ENCODE data around the gene CADPS2. TPM values are rescaled to one million over a fixed set of nuclear protein-coding genes. Genes with fewer than 3 reads are reported as not detected.
"Not testable (repeated sequence)": the region's sequence is repeated elsewhere in the genome, so short reads cannot be mapped to it uniquely, and the experiment has no call there.

Gene CADPS2
- polyA plus RNA-seq, 3 donors from 2014 or later = not detected

DNA sequence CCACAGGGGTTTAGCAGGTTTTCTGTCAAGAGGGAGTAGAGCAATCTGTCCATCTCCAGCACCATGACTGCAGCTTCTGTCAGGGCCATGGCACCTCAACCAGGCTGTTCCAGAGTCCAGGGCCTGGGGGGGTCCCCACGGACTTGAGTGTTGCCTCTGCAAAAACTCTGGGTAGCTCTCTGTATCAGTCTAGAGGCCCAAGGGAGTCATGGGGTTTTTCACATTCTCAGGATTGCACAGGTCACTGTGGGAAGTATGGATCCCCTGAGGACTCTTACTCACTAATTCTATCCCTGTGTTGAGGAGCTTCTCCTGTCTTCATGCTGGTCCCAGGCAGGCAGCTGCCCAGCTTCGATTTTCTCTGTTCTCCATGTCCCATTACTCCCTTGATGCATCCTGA lies 247.8 kb downstream of the CADPS2 start:
- no peak for DNase-seq
- Mint-ChIP-seq H3K36me3 (no peaks in the 10 kb centered on the region), H3K4me3 (no peak overlapping the region)

DNA sequence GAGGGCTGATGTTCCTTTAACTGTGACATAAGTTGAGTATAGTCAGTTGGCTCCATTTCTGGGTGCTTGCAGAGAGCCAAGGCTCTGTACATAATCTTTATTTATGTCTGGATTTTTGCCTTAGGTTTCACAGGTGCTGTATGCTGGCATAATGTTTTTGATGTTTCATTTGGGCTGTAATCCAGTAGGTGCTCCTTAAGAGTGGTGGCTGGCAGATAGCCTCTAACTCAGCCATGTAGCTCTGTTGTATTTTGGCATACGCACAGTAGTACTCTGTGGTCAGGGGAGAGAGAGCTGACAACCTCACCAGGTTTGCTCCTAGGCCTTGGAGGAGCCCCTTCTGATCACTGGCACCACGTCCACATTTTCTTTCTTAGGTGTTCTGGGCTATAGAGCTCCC lies 248.5 kb downstream of the CADPS2 start:
- Mint-ChIP-seq H3K4me1 (no peaks in the 10 kb centered on the region), H3K27me3 (ENCODE audit: low read depth in 3 of 3) (peaks cover 0 to 2% (median 0%) of the 10 kb centered on the region in 3 donors), H3K36me3 (no peaks in the 10 kb centered on the region), H3K27ac (no peak overlapping the region), H3K9me3 (peaks cover 22 to 38% (median 31%) of the 10 kb centered on the region in 6 donors), H3K4me3 (no peak overlapping the region)
- no peak for DNase-seq

More for the DNA sequence above, 247.8 kb downstream of the CADPS2 start:
- Mint-ChIP-seq H3K4me1 (no peaks in the 10 kb centered on the region), H3K27me3 (ENCODE audit: low read depth in 3 of 3) (peaks cover 0 to 2% (median 0%) of the 10 kb centered on the region in 3 donors), H3K27ac (no peak overlapping the region), H3K9me3 (peaks cover 22 to 38% (median 31%) of the 10 kb centered on the region in 6 donors)

DNA sequence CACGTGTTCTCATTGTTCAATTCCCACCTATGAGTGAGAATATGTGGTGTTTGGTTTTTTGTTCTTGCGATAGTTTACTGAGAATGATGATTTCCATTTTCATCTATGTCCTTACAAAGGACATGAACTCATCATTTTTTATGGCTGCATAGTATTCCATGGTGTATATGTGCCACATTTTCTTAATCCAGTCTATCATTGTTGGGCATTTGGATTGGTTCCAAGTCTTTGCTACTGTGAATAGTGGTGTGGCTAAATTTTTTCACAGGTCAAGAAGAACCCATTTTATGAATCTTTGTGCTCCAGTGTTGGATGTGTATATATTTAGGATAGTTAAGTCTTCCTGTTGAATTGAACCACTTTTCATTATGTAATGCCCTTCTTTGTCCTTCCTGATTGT lies 250.8 kb downstream of the CADPS2 start:
- not testable (repeated sequence) for H3K27ac Mint-ChIP-seq; H3K36me3 Mint-ChIP-seq; H3K4me3 Mint-ChIP-seq; H3K4me1 Mint-ChIP-seq; H3K27me3 Mint-ChIP-seq (ENCODE audit: low read depth in 3 of 3); DNase-seq
- H3K9me3 Mint-ChIP-seq = peaks cover 18 to 37% (median 31%) of the 10 kb centered on the region in 6 donors

DNA sequence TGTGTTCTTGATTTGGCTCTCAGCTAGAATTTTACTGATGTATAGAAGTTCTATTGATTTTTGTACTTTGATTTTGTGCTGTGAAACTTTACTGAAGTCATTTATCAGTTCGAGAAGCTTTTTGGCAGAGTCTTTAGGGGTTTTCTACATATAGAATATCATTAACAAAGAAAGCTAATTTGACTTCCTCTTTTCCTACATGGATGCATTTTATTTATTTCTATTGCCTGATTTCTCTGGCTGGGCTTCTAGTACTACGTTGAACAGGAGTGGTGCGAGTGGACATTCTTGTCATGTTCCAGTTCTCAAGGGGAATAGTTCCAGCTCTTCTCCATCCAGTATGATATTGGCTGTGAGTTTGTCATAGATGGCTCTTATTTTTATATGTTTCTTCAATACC lies 252.8 kb downstream of the CADPS2 start:
- Mint-ChIP-seq H3K9me3 (peaks cover 6 to 32% (median 23%) of the 10 kb centered on the region in 6 donors), H3K4me1 (no peaks in the 10 kb centered on the region), H3K27me3 (ENCODE audit: low read depth in 3 of 3) (peaks cover 0 to 2% (median 0%) of the 10 kb centered on the region in 3 donors), H3K27ac (no peak overlapping the region), H3K4me3 (no peak overlapping the region), H3K36me3 (no peaks in the 10 kb centered on the region)
- DNase-seq = no peak

DNA sequence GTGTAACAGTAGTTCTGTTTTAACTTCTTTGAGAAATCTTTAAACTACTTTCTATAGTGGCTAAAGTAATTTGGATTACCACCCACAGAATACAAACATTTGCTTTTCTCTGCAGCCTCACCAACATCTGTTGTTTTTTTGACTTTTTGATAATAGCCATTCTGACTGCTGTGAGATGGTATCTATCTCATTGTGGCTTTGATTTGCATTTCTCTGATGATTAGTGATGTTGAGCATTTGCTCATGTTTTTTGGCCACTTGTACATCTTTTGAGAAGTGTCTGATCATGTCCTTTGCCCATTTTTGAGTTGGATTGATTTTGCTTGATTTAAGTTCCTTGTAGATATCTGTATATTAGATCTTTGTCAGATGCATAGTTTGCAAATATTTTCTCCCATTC lies 254.0 kb downstream of the CADPS2 start:
- Mint-ChIP-seq H3K9me3 (peaks cover 6 to 34% (median 25%) of the 10 kb centered on the region in 6 donors), H3K36me3 (no peaks in the 10 kb centered on the region), H3K27me3 (ENCODE audit: low read depth in 3 of 3) (peaks cover 0 to 2% (median 0%) of the 10 kb centered on the region in 3 donors), H3K4me1 (no peaks in the 10 kb centered on the region), H3K27ac (no peak overlapping the region), H3K4me3 (no peak overlapping the region)
- DNase-seq = no peak

DNA sequence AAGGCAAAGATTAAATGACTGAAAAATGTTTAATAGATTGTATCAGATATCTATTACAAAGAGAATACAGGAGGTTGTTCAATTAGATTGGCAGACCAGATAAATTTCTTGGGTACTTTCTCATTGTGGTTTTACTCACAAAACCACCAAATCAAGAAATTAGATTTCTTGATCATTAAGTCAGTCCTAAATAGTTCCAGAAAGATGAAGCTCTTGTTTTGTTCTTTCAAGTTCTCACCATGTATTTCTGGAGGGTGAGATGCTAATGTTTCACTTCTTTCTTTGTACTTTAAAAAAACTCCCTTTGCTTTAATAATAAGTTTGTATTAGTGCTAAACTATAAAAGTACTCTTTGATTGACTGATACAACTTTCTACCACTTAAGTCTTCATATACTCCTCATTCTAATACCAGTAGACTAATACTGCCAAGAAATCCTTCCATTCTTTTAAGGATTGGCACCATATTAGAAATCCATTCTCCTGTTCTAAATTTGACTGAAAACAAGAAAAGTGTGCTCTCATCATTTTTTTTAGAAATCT lies 256.8 kb downstream of the CADPS2 start:
- Mint-ChIP-seq H3K27ac (no peak overlapping the region), H3K36me3 (no peaks in the 10 kb centered on the region), H3K4me3 (no peak overlapping the region), H3K4me1 (no peaks in the 10 kb centered on the region), H3K9me3 (peaks cover 4 to 27% (median 22%) of the 10 kb centered on the region in 6 donors), H3K27me3 (ENCODE audit: low read depth in 3 of 3) (peaks cover 0 to under 1% (median 0%) of the 10 kb centered on the region in 3 donors)
- no peak for DNase-seq

DNA sequence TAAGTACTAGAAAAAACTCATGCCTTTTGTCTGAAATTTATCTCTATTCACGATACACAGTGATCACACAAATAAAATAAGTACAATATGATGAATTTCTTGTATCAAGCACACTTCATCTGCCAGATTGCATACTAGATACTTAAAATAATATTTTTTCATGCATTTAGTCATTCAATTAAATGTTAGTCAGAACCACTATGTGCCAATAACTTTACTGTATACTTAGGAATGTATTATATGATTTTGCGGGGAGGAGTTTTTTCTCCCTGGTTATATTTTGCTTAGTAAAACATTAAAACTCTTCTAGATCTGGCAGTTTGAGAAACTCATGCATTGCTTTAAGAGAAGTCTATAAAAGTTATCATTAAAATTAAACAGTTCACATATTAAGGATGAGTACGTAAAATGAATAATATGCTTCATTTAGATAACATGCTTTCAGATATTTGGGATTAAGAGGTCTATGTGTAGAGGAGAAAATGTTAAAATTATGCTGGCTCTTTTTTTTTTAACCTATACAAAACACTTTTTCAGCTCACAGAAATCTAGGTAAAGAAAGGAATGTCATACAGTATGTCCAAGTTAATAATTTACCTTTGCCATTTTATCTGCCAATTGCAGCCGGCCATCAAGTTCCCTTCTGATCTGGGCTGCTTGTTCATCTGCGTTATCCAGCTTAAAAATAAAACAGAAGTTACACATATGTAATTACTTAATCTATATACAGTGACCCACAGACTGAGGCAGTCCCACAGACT lies 257.4 kb downstream of the CADPS2 start:
- H3K9me3 Mint-ChIP-seq = peaks cover 4 to 31% (median 19%) of the 10 kb centered on the region in 6 donors
- no peak overlapping the region for H3K4me3 Mint-ChIP-seq
- no peak overlapping the region for H3K27ac Mint-ChIP-seq
- no peak for DNase-seq
- H3K36me3 Mint-ChIP-seq = no peaks in the 10 kb centered on the region
- H3K27me3 Mint-ChIP-seq (ENCODE audit: low read depth in 3 of 3) = peaks cover 0 to 3% (median 0%) of the 10 kb centered on the region in 3 donors
- H3K4me1 Mint-ChIP-seq = no peaks in the 10 kb centered on the region

DNA sequence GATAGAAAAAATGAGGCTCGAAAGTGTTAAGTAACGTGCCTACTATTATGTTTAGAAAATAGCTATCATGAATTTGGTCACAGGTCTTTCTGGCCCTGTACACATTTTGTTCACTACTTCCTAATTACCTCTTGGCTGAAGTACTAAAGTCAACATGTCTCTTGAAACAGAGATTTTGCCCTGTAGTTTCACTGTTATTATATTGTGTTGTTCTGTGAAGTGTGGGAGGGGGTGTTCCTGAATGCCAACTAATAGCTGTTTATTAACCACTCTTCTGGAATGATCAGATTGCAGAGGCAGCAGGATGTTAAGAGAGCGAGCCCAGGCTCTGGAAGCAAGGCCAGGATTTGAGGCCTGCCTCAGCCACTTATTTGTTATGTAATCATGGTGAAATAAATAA lies 259.5 kb downstream of the CADPS2 start:
- Mint-ChIP-seq H3K4me1 (no peaks in the 10 kb centered on the region), H3K36me3 (no peaks in the 10 kb centered on the region), H3K9me3 (peaks cover 6 to 38% (median 13%) of the 10 kb centered on the region in 6 donors), H3K27me3 (ENCODE audit: low read depth in 3 of 3) (peaks cover 0 to 4% (median 0%) of the 10 kb centered on the region in 3 donors), H3K27ac (no peak overlapping the region), H3K4me3 (no peak overlapping the region)
- DNase-seq = no peak

DNA sequence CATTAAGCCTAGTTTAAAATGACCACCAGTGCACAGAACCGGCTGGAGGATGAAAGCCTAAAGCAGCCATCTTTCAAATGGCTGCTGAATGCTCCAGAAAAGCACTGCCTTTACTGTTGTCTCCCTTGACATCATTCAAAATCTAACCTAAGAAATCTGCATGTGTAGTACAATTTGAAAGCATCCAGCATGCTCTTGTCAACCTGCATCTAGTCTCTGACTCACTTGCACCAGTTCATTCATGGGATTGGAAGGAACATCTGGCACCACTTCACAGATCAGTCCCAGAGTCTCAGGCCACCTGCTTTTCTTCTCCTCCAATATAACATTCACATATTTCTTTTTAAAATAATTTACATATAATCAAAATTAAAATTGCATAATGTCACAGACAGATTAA lies 263.6 kb downstream of the CADPS2 start:
- peaks cover 5 to 30% (median 11%) of the 10 kb centered on the region in 6 donors for H3K9me3 Mint-ChIP-seq
- H3K27me3 Mint-ChIP-seq (ENCODE audit: low read depth in 3 of 3) = peaks cover 0 to 4% (median 0%) of the 10 kb centered on the region in 3 donors
- DNase-seq = no peak
- H3K4me3 Mint-ChIP-seq = no peak overlapping the region
- no peak overlapping the region for H3K27ac Mint-ChIP-seq
- no peaks in the 10 kb centered on the region for H3K36me3 Mint-ChIP-seq
- no peaks in the 10 kb centered on the region for H3K4me1 Mint-ChIP-seq

DNA sequence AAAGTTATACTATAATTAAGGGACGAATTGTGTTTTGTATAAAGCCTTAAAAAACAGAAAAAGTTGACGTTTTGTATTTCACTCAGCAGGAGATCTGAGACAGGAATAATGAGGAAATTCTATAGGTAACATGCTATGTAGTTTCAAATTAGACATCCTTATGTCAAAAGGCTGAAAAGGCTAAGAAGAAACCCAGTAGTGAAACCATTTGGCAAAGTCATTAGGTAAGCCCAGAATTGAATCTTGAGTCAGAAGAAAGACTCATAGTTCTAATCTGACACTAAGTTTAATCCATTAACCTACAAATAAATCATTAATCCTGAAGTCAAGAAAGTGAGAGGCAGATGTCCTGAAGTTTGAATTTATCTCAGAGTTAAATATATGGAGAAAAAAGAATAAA lies 266.6 kb downstream of the CADPS2 start:
- Mint-ChIP-seq H3K4me1 (no peaks in the 10 kb centered on the region), H3K4me3 (no peak overlapping the region), H3K36me3 (no peaks in the 10 kb centered on the region), H3K27ac (no peak overlapping the region), H3K9me3 (peaks cover 2 to 22% (median 9%) of the 10 kb centered on the region in 6 donors), H3K27me3 (ENCODE audit: low read depth in 3 of 3) (peaks cover 0 to 4% (median 0%) of the 10 kb centered on the region in 3 donors)
- DNase-seq = no peak

DNA sequence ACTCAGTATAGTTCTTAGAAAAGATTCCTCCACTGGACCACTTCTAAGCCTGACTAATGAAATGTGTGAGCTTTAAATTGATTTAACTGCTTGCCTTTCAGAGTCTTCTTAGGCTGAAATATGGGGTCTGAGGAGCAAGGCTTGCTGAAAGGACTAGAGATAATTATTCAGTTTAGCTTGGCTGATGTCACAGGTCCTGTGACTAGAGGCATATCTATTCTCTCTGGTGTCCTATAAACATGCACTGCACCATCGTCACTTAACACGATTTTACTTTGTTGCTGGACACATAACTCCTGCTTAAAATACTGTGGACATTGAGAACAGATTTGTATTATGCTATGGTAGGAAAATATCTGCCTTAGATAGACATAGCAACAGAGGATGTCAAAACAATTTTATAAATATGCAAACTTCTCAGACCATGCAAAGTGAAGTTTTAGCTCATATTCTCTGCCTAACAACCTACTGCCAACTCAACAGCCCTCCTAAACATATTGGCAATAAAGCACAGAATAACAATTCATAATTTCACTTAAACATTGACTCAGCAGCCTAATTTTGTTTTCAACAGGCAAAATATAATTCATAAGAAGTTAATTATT lies 267.6 kb downstream of the CADPS2 start:
- no peaks in the 10 kb centered on the region for H3K36me3 Mint-ChIP-seq
- H3K4me3 Mint-ChIP-seq = no peak overlapping the region
- H3K27ac Mint-ChIP-seq = no peak overlapping the region
- DNase-seq = no peak
- H3K4me1 Mint-ChIP-seq = no peaks in the 10 kb centered on the region
- H3K27me3 Mint-ChIP-seq (ENCODE audit: low read depth in 3 of 3) = peaks cover 0 to 2% (median 0%) of the 10 kb centered on the region in 3 donors
- peaks cover 0 to 17% (median 8%) of the 10 kb centered on the region in 6 donors for H3K9me3 Mint-ChIP-seq

DNA sequence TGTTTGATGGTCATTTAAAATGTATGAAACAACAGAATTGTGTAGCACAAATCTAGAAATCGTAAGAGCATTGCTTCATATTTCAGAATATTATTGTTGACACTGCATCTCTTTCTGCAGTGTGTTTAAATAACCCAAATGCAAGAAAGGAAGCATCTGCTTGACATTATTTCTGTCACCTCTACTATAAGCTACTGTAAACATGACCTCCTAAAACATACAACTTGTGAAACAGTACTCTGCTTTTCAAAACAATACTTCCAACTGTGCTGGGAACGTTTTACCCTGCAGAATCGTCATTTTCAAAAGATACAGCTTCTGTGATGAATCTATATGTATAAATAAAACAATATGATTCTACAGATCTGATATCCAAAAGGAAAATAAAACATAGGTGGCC lies 269.3 kb downstream of the CADPS2 start:
- Mint-ChIP-seq H3K27ac (no peak overlapping the region), H3K27me3 (ENCODE audit: low read depth in 3 of 3) (no peaks in the 10 kb centered on the region), H3K4me3 (no peak overlapping the region), H3K9me3 (peaks cover 0 to 29% (median 9%) of the 10 kb centered on the region in 6 donors), H3K4me1 (no peaks in the 10 kb centered on the region), H3K36me3 (no peaks in the 10 kb centered on the region)
- DNase-seq = no peak

DNA sequence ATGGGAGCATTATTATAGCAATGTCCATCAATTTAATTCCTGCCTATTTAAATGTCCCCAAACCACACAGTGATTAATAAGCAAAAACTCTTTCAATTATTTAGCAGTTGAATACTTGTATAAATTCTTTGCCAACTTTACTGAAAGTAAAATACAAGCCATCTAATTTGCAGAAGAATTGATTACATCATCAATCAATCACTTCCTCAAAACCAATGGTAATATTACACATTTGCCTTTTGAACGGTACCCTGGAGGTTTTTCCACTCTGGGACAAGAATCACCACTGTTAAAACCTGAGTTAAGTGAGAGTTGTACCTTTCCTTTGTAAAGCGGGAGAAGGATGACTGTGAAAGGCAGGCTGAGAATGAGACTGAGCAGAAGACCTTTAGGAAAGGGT lies 280.3 kb downstream of the CADPS2 start:
- Mint-ChIP-seq H3K36me3 (peaks cover 0 to 2% (median 0%) of the 10 kb centered on the region in 3 donors), H3K27ac (no peak overlapping the region), H3K9me3 (peaks cover 0 to 23% (median 13%) of the 10 kb centered on the region in 6 donors), H3K27me3 (ENCODE audit: low read depth in 3 of 3) (peaks cover 0 to 2% (median 0%) of the 10 kb centered on the region in 3 donors), H3K4me1 (no peaks in the 10 kb centered on the region), H3K4me3 (no peak overlapping the region)
- no peak for DNase-seq

DNA sequence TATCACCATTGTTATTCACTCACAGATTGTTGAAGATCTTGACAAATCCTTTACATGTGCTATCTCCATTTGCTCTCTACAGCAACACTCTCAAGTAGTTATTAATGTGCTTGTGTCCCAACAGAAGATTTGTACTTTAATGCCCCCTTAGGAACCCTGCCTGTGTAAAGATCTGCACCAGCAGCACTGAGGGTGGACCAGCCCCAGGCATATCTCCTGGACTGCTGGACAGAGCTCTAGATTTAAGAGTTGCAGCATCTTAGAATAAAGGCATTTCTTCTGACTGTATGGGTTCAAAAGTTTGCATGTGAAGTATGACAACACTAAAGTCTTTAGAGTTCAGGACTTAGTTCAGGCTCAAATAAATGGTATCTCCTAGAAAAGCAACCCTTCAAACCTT lies 282.0 kb downstream of the CADPS2 start:
- Mint-ChIP-seq H3K9me3 (peaks cover 0 to 21% (median 8%) of the 10 kb centered on the region in 6 donors), H3K27me3 (ENCODE audit: low read depth in 3 of 3) (peaks cover 0 to 2% (median 0%) of the 10 kb centered on the region in 3 donors), H3K36me3 (no peaks in the 10 kb centered on the region), H3K4me3 (no peak overlapping the region), H3K4me1 (no peaks in the 10 kb centered on the region), H3K27ac (no peak overlapping the region)
- no peak for DNase-seq

All from immature natural killer cell (primary cell).